Endodermal cell (in vitro differentiated cells): ENCODE data around the gene PDE10A. TPM values are rescaled to one million over a fixed set of nuclear protein-coding genes. Genes with fewer than 3 reads are reported as not detected.
A peak's percentile ranks its signal among the peaks of the same experiment; 100 is the strongest.

Experiments used
- DNase-seq: peaks from one replicate; pipeline ENCODE4 v3.0.0-alpha.2; 2017
- H3K27ac ChIP-seq: 2 replicates; pipeline ENCODE4 v1.5.1; 2013; ENCODE audit warnings: mild to moderate bottlenecking, low read depth, low read length, moderate library complexity
- H3K27me3 ChIP-seq: 2 replicates; pipeline ENCODE4 v1.6.1; 2013; ENCODE audit warnings: mild to moderate bottlenecking, low read length, moderate library complexity; ENCODE audit not compliant: insufficient read depth, control insufficient read depth, poor library complexity, severe bottlenecking
- H3K36me3 ChIP-seq: 2 replicates; pipeline ENCODE4 v1.7.0; 2013; ENCODE audit warnings: mild to moderate bottlenecking, low read length, moderate library complexity; ENCODE audit not compliant: control insufficient read depth, insufficient read depth
- H3K4me1 ChIP-seq: one replicate; pipeline ENCODE4 v1.7.0; 2013; ENCODE audit warnings: low read length; ENCODE audit not compliant: control insufficient read depth, insufficient read depth
- H3K4me3 ChIP-seq: 2 replicates; pipeline ENCODE4 v1.5.1; 2013; ENCODE audit warnings: mild to moderate bottlenecking, low read length, moderate library complexity
- H3K9ac ChIP-seq: 2 replicates; pipeline ENCODE4 v1.6.1; 2013; ENCODE audit warnings: mild to moderate bottlenecking, low read length, moderate library complexity; ENCODE audit not compliant: poor library complexity, severe bottlenecking; ENCODE audit errors: extremely low read depth
- H3K9me3 ChIP-seq: 2 replicates; pipeline ENCODE4 v1.6.1; 2013; ENCODE audit warnings: mild to moderate bottlenecking, low read length, moderate library complexity; ENCODE audit not compliant: control insufficient read depth
- H3K27ac Mint-ChIP-seq: 2 replicates; pipeline ENCODE4 v1.8.0; 2020; ENCODE audit warnings: mixed read lengths
- H3K27me3 Mint-ChIP-seq: 2 replicates; pipeline ENCODE4 v1.8.0; 2021; ENCODE audit warnings: mild to moderate bottlenecking, mixed read lengths; ENCODE audit not compliant: insufficient read depth
- H3K36me3 Mint-ChIP-seq: 2 replicates; pipeline ENCODE4 v1.8.0; 2020; ENCODE audit warnings: low read depth, mixed read lengths
- H3K4me1 Mint-ChIP-seq: 2 replicates; pipeline ENCODE4 v1.8.0; 2020; ENCODE audit warnings: mixed read lengths
- H3K4me3 Mint-ChIP-seq: 2 replicates; pipeline ENCODE4 v1.8.0; 2020; ENCODE audit warnings: mild to moderate bottlenecking, moderate library complexity, mixed read lengths
- H3K9me3 Mint-ChIP-seq: 2 replicates; pipeline ENCODE4 v1.8.0; 2020; ENCODE audit warnings: mild to moderate bottlenecking, mixed read lengths
- CTCF ChIP-seq: fragments of 200-600 bp; sonication (generic); conservative IDR thresholded peaks from 2 replicates; pipeline ENCODE4 v1.5.0; 2021; ENCODE audit warnings: antibody characterized with exemption, mild to moderate bottlenecking
- WGBS, 2 experiments: methylation state at CpG; one replicate each; pipeline versions ENCODE4 v1.1.5 to v1.1.7; 2013; ENCODE audit warnings: missing lambda C conversion rate in 2 of 2, mixed read lengths in 1 of 2; ENCODE audit not compliant: insufficient coverage in 1 of 2, insufficient read length in 1 of 2; 5-methylcytosine and 5-hydroxymethylcytosine counted together
- total RNA-seq, 2 donors: library from RNA; stranded (reverse); fragmentation: NEBNext Ultra II Directional in 1 of 2; extraction: Animal tissue kit (Norgen Biotek cat#: 25700) in 1 of 2; gene quantifications; 2 replicates in 1 of 2; 3 replicates in 1 of 2; pipeline ENCODE4 v1.2.1, GENCODE V29; 2021

The PDE10A gene
- total RNA-seq, 2 donors from 2014 or later, result 22.8 to 27.8 TPM

- TF ChIP-seq CTCF, result no peak
- peaks cover 9% of the 10 kb centered on the region for H3K4me1 ChIP-seq
- no peak overlapping the region for H3K9ac ChIP-seq
- Mint-ChIP-seq H3K36me3 (peaks cover 5% of the 10 kb centered on the region), H3K4me1 (peaks cover 24% of the 10 kb centered on the region), H3K4me3 (no peak overlapping the region), H3K9me3 (no peaks in the 10 kb centered on the region), H3K27ac (no peak overlapping the region), H3K27me3 (no peaks in the 10 kb centered on the region)
- 85 to 93% methylated on average over 3 to 15 of the region's 15 CpGs for WGBS, 2 experiments
- H3K9me3 ChIP-seq, result no peaks in the 10 kb centered on the region
- no peaks in the 10 kb centered on the region for H3K27me3 ChIP-seq
- no peak overlapping the region for H3K27ac ChIP-seq
- H3K36me3 ChIP-seq, result peaks cover 17% of the 10 kb centered on the region
- H3K4me3 ChIP-seq, result no peak overlapping the region
- no peak for DNase-seq
Observed at GRCh38 chr6:165641672-165642156, 21.3 kb downstream of the PDE10A start.

GRCh38 chr6:165640806-165641205, 22.2 kb downstream of the PDE10A start:
- Mint-ChIP-seq H3K36me3 (peaks cover 5% of the 10 kb centered on the region), H3K27ac (no peak overlapping the region), H3K9me3 (no peaks in the 10 kb centered on the region), H3K4me1 (peaks cover 30% of the 10 kb centered on the region), H3K27me3 (no peaks in the 10 kb centered on the region), H3K4me3 (no peak overlapping the region)
- WGBS, 2 experiments, result 89 to 92% methylated on average over 2 to 4 of the region's 4 CpGs
- Histone ChIP-seq H3K4me3 (no peak overlapping the region), H3K4me1 (peaks cover 17% of the 10 kb centered on the region), H3K9ac (no peak overlapping the region), H3K36me3 (peaks cover 10% of the 10 kb centered on the region), H3K9me3 (no peaks in the 10 kb centered on the region), H3K27me3 (no peaks in the 10 kb centered on the region), H3K27ac (no peak overlapping the region)
- DNase-seq, result no peak
- no peak for TF ChIP-seq CTCF

GRCh38 chr6:165638530-165638929, 24.5 kb downstream of the PDE10A start:
- 90% methylated on average over 2 of the region's 2 CpGs; no CpG with 5 or more reads in 1 of the 2 experiments for WGBS, 2 experiments
- Mint-ChIP-seq H3K36me3 (peaks cover 5% of the 10 kb centered on the region), H3K27ac (no peak overlapping the region), H3K9me3 (no peaks in the 10 kb centered on the region), H3K4me3 (peak overlapping the region; percentile 2), H3K27me3 (peaks cover 2% of the 10 kb centered on the region), H3K4me1 (peaks cover 37% of the 10 kb centered on the region)
- peak overlapping the region; percentile 21 for H3K4me3 ChIP-seq
- H3K36me3 ChIP-seq, result peaks cover 4% of the 10 kb centered on the region
- DNase-seq, result no peak
- peak overlapping the region; percentile 7 for H3K9ac ChIP-seq
- H3K27me3 ChIP-seq, result no peaks in the 10 kb centered on the region
- H3K4me1 ChIP-seq, result peaks cover 17% of the 10 kb centered on the region
- TF ChIP-seq CTCF, result no peak
- H3K27ac ChIP-seq, result no peak overlapping the region
- no peaks in the 10 kb centered on the region for H3K9me3 ChIP-seq
